Measurements from ENCODE around the gene TGM4. TPM values are rescaled to one million over a fixed set of nuclear protein-coding genes. Genes with fewer than 3 reads are reported as not detected.

The TGM4 gene
- total RNA-seq, 4 donors from 2014 or later = not detected

DNA sequence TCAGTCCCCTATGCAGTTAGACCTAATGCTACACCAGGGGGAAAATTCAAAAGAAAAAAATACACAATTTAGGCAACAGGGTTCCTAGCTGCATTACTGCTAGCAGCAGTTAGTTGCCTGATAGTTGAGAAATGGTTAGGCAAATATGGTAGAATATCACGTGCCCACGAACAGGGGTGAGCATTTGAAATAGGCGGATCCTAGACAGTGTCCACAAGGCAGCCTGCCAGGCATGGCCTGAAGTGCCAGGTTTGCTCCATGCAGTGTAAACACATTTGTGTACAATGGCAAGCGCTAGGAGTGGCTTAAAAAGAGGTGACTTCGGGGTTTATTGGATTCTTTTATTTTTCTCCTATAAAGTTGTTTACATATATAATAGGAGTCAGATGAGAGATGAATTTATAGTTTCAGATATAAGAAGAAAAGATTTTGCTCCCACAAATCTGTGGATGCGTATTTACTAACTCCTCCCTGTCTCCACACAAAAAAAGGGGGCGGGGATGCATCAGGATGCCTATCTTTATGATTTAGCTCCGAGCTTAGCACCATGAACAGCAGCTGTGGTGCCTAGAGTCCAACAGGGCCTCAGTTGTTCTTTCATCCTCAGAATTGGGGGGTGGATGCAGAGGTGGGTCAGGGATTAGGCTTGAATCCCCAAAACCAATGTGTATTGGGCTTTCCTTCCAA lies 3.9 kb upstream of the TGM4 start:
- H3K4me1 ChIP-seq = no peaks in the 10 kb centered on the region
- no peaks in the 10 kb centered on the region for H3K36me3 ChIP-seq
- no peaks in the 10 kb centered on the region for H3K27me3 ChIP-seq
- DNase-seq = no peak
- no peak overlapping the region for H3K27ac ChIP-seq
- no peak overlapping the region for H3K4me3 ChIP-seq
- H3K9me3 ChIP-seq = no peaks in the 10 kb centered on the region
- TF ChIP-seq CTCF (IDR thresholded peaks at IDR 0.05) (no peak), POLR2A (IDR thresholded peaks at IDR 0.05) (no peak)

DNA sequence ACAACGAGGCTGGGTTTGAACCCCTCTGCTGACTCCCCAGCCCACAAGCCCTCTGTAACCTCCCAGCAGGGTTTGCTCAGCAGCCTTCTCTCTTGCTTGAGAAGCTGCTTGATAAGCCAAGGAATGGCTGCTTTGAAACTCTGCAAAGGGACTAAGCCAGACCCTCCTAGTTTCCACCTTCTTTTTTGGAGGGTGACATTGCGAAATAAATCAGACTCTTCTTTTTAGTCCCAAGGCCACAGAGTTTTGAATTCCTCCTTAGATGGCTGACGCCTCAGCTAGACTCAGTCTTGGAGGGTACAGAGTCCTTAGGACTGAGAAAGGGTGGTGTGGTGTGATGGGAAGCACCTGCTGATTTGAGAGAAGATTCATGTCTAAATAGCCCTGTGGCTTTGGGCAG lies 1.2 kb downstream of the TGM4 start:
- H3K36me3 ChIP-seq = no peaks in the 10 kb centered on the region
- no peaks in the 10 kb centered on the region for H3K9me3 ChIP-seq
- H3K4me3 ChIP-seq = no peak overlapping the region
- no peaks in the 10 kb centered on the region for H3K4me1 ChIP-seq
- no peak overlapping the region for H3K27ac ChIP-seq
- no peak for DNase-seq
- no peaks in the 10 kb centered on the region for H3K27me3 ChIP-seq
- TF ChIP-seq POLR2A (IDR thresholded peaks at IDR 0.05) (no peak), CTCF (IDR thresholded peaks at IDR 0.05) (no peak)

DNA sequence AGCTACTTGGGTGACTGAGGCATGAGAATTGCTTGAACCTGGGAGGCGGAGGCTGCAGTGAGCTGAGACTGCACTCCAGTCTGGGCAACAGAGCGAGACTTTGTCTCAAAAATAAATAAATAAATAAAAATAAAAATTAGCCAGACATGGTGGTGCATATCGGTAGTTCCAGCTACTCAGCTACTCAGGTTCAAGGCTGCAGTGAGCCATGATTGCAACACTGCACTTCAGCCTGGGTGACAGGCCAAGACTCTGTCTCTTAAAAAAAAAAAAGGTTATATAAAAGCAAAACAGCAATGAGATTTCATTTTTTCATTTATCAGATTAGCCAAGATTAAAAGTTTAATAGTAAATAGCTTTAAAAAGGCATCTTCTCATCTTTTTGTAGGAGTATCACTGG lies 2.9 kb downstream of the TGM4 start:
- Histone ChIP-seq H3K4me1 (no peaks in the 10 kb centered on the region), H3K27ac (no peak overlapping the region), H3K36me3 (no peaks in the 10 kb centered on the region), H3K4me3 (no peak overlapping the region), H3K27me3 (no peaks in the 10 kb centered on the region), H3K9me3 (no peaks in the 10 kb centered on the region)
- no peak for DNase-seq
- TF ChIP-seq CTCF (IDR thresholded peaks at IDR 0.05) (no peak), POLR2A (IDR thresholded peaks at IDR 0.05) (no peak)

- no peak for DNase-seq
- no peaks in the 10 kb centered on the region for H3K36me3 ChIP-seq
- H3K27me3 ChIP-seq = no peaks in the 10 kb centered on the region
- TF ChIP-seq CTCF (IDR thresholded peaks at IDR 0.05) (no peak), POLR2A (IDR thresholded peaks at IDR 0.05) (no peak)
- no peaks in the 10 kb centered on the region for H3K4me1 ChIP-seq
- no peak overlapping the region for H3K4me3 ChIP-seq
- H3K9me3 ChIP-seq = no peaks in the 10 kb centered on the region
- no peak overlapping the region for H3K27ac ChIP-seq
Measured at GRCh38 chr3:44880284-44880683, 5.9 kb downstream of the TGM4 start.

DNA sequence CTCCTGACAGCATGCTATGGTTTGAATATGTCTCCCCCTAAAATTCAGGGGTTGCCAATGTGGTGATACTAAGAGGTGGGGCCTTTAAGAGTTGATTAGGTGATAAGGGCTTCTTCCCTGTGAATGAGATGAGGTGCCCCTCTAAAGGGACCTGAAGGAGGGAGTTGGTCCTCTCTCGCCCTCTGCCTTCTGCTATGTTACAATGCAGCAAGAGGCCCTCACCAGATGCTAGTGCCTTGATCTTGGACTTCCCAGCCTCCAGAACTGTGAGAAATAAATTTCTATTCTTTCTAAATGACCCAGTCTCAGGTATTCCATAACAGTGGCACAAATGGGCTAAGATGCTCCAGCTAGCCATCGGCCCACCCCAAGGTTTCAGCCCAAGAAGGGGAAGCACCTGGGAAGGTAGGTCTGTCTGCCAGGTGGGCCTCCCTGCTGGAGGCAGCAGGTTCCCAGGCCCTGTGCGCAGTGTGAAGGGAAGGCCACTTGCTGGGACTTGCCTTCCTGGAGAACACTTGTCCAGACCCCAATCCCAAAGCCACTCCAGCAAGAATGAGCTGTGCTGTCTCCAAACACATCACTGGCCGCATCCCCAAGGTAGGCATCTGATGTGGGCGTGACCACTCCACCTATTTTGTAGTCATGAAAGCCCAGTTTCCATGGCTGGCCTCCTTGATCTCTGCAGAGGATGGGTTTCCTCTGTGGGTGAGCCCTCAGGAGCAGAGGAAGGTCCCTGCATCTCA lies 9.0 kb downstream of the TGM4 start:
- H3K27me3 ChIP-seq = no peaks in the 10 kb centered on the region
- no peaks in the 10 kb centered on the region for H3K36me3 ChIP-seq
- no peak for DNase-seq
- H3K4me1 ChIP-seq = no peaks in the 10 kb centered on the region
- H3K27ac ChIP-seq = no peak overlapping the region
- no peak overlapping the region for H3K4me3 ChIP-seq
- TF ChIP-seq CTCF (IDR thresholded peaks at IDR 0.05) (no peak), POLR2A (IDR thresholded peaks at IDR 0.05) (no peak)
- H3K9me3 ChIP-seq = no peaks in the 10 kb centered on the region

All from Peyer's patch (tissue), 4 donors.